A549 (cell line): Measurements from ENCODE around the gene SP1. TPM values are rescaled to one million over a fixed set of nuclear protein-coding genes. Genes with fewer than 3 reads are reported as not detected.

Experiments
- ATAC-seq, 2 experiments: fragments of 200-7000 bp in 1 of 2; fragments of >200 bp in 1 of 2; cut with Nextera tagmentation in 1 of 2; cut with Tn5 transposase in 1 of 2; 3 replicates each; pipeline versions ENCODE4 v1.8.0 to v1.9.1; 2018 to 2020; ENCODE audit warnings: mild to moderate bottlenecking in 1 of 2, moderate library complexity in 1 of 2
- CTCF ChIA-PET: fragments of 300-600 bp; sonication (Branson Sonifier 250); formaldehyde crosslinking; extraction: SDS; loops from one replicate; lab custom pipeline; 2021; ENCODE audit warnings: antibody characterized with exemption, inconsistent platforms; lab: Yijun Ruan, JAX
- POLR2A ChIA-PET: fragments of 350-600 bp; formaldehyde crosslinking; extraction: SDS; loops from one replicate; lab custom pipeline; 2021; ENCODE audit warnings: antibody characterized with exemption, inconsistent platforms; lab: Yijun Ruan, JAX
- DNase-seq, 2 experiments: peaks; one replicate each; pipeline versions ENCODE4 v3.0.0 to v3.0.0-alpha.2; 2011 to 2016; ENCODE audit warnings: low read depth in 1 of 2, low spot score in 1 of 2
- FAIRE-seq: peaks from 2 replicates; lab custom pipeline; 2011; peaks lifted over from hg19 to GRCh38; lab: Jason Lieb, UNC
- H3K27ac ChIP-seq, 2 experiments: fragments of >200 bp; sonication (Bioruptor Twin); formaldehyde crosslinking; 3 replicates each; pipeline ENCODE4 v1.5.1; 2016 to 2017
- H3K4me1 ChIP-seq: fragments of >200 bp; sonication (Bioruptor Twin); formaldehyde crosslinking; 3 replicates; pipeline ENCODE4 v1.6.1; 2016
- H3K4me2 ChIP-seq: fragments of >200 bp; sonication (Bioruptor Twin); formaldehyde crosslinking; 3 replicates; pipeline ENCODE4 v1.6.1; 2016
- H3K4me3 ChIP-seq: fragments of >200 bp; sonication (Bioruptor Twin); formaldehyde crosslinking; 3 replicates; pipeline ENCODE4 v1.5.1; 2016
- H3K9me3 ChIP-seq: fragments of >200 bp; sonication (Bioruptor Twin); formaldehyde crosslinking; 3 replicates; pipeline ENCODE4 v1.6.1; 2016
- BCL3 ChIP-seq: fragments of >200 bp; sonication (Bioruptor Twin); formaldehyde crosslinking; IDR thresholded peaks from 3 replicates; pipeline ENCODE4 v1.6.1; 2016
- ELK1 ChIP-seq: fragments of 150-350 bp; IDR thresholded peaks from 2 replicates; pipeline ENCODE4 v1.6.1; 2014; ENCODE audit warnings: low read depth, mild to moderate bottlenecking, low read length
- FOXS1 ChIP-seq: fragments of 250-450 bp; sonication (Bioruptor Pico); IDR thresholded peaks from 2 replicates; pipeline ENCODE4 v1.5.0; 2020; ENCODE audit warnings: mild to moderate bottlenecking, moderate library complexity
- HDAC2 ChIP-seq: fragments of 200-600 bp; sonication (generic); IDR thresholded peaks from 2 replicates; pipeline ENCODE4 v1.6.1; 2016
- HES2 ChIP-seq: fragments of >200 bp; sonication (Bioruptor Twin); formaldehyde crosslinking; IDR thresholded peaks from 2 replicates; pipeline ENCODE4 v1.6.1; 2016
- HEYL ChIP-seq: fragments of 250-450 bp; sonication (Bioruptor Pico); IDR thresholded peaks from 2 replicates; pipeline ENCODE4 v1.8.0; 2021; ENCODE audit warnings: mild to moderate bottlenecking, moderate library complexity
- HOXB13 ChIP-seq: fragments of 250-450 bp; sonication (Bioruptor Pico); IDR thresholded peaks from 2 replicates; pipeline ENCODE4 v1.5.0; 2020; ENCODE audit warnings: low read depth, mild to moderate bottlenecking, moderate library complexity
- JUNB ChIP-seq: fragments of >200 bp; sonication (Bioruptor Twin); formaldehyde crosslinking; IDR thresholded peaks from 2 replicates; pipeline ENCODE4 v1.6.1; 2016
- KDM1A ChIP-seq: fragments of 200-600 bp; sonication (generic); IDR thresholded peaks from 2 replicates; pipeline ENCODE4 v1.6.1; 2016; ENCODE audit warnings: low read depth, mild to moderate bottlenecking
- MAZ ChIP-seq: fragments of 150-350 bp; IDR thresholded peaks from 2 replicates; pipeline ENCODE4 v1.6.1; 2014; ENCODE audit warnings: antibody characterized with exemption, low read depth, low read length, borderline replicate concordance
- PHF8 ChIP-seq: fragments of 200-600 bp; sonication (generic); IDR thresholded peaks from 2 replicates; pipeline ENCODE4 v1.6.1; 2016; ENCODE audit warnings: low read depth, mild to moderate bottlenecking, antibody characterized with exemption, moderate library complexity, borderline replicate concordance
- RAD21 ChIP-seq, 2 experiments: fragments of >200 bp in 1 of 2; sonication (Bioruptor Twin) in 1 of 2; formaldehyde crosslinking in 1 of 2; IDR thresholded peaks in 1 of 2; conservative IDR thresholded peaks in 1 of 2; 2 replicates in 1 of 2; 3 replicates in 1 of 2; pipeline ENCODE4 v1.6.1; 2012 to 2018; ENCODE audit warnings: inconsistent platforms in 1 of 2
- REST ChIP-seq: fragments of 200-600 bp; sonication (generic); IDR thresholded peaks from 2 replicates; pipeline ENCODE4 v1.6.1; 2016; ENCODE audit warnings: antibody characterized with exemption, mild to moderate bottlenecking, moderate library complexity
- RNF2 ChIP-seq: fragments of 200-600 bp; sonication (generic); IDR thresholded peaks from 2 replicates; pipeline ENCODE4 v1.6.1; 2016; ENCODE audit warnings: low read depth, mild to moderate bottlenecking, antibody characterized with exemption, moderate library complexity, borderline replicate concordance
- SMC3 ChIP-seq: fragments of >200 bp; sonication (Bioruptor Twin); formaldehyde crosslinking; IDR thresholded peaks from 3 replicates; pipeline ENCODE4 v1.6.1; 2018; ENCODE audit warnings: inconsistent platforms
- TFCP2L1 ChIP-seq: fragments of 250-450 bp; sonication (Bioruptor Pico); IDR thresholded peaks from 2 replicates; pipeline ENCODE4 v1.5.0; 2021; ENCODE audit warnings: mild to moderate bottlenecking
- TP53 ChIP-seq: fragments of 250-450 bp; sonication (Bioruptor Pico); IDR thresholded peaks from 2 replicates; pipeline ENCODE4 v1.5.0; 2021; ENCODE audit warnings: mild to moderate bottlenecking, moderate library complexity
- USF2 ChIP-seq: fragments of 450-650 bp; IDR thresholded peaks from 2 replicates; pipeline ENCODE4 v1.6.1; 2014; ENCODE audit warnings: antibody characterized with exemption
- ZSCAN20 ChIP-seq: fragments of 250-450 bp; sonication (Bioruptor Pico); IDR thresholded peaks from 2 replicates; pipeline ENCODE4 v1.8.0; 2022; ENCODE audit warnings: mild to moderate bottlenecking, moderate library complexity
- WGBS: methylation state at CpG from one replicate; pipeline ENCODE4 v1.1.6; 2017; ENCODE audit errors: missing lambda C conversion rate; 5-methylcytosine and 5-hydroxymethylcytosine counted together
- polyA plus RNA-seq, 4 experiments: library from polyadenylated mRNA; depleted of rRNA in 3 of 4; stranded (reverse); fragments of >200 nt; fragmentation: RNase III in 1 of 4; extraction: RNeasy Plus Mini Kit Qiagen cat#74134 plus additional on column Dnase treatment in 1 of 4; gene quantifications; 2 replicates in 3 of 4; 3 replicates in 1 of 4; pipeline ENCODE4 v1.2.3, GENCODE V29; 2011 to 2017

Gene SP1
- polyA plus RNA-seq, 2 of the 4 experiments (the other 2 are of a cell fraction), result 24.2 to 53.2 TPM

GRCh38 chr12:53336181-53336681, 43.7 kb upstream of the SP1 start, which contains the start of gene SP7:
Gene SP7, minus strand, starts transcription at chr12:53336354. Its CDS starts 708 bp downstream, at chr12:53335646.
- Histone ChIP-seq H3K27ac (peak within 1 kb of the TSS in 1 of 2 experiments; percentile 34; a peak in 1 of 6 replicates), H3K4me3 (no peak within 1 kb of the TSS), H3K4me1 (no peaks in the 10 kb centered on the region), H3K4me2 (no peak within 1 kb of the TSS), H3K9me3 (no peaks in the 10 kb centered on the region)
- ATAC-seq (peak; percentile 25 to 49; a peak in 5 of 6 replicates), FAIRE-seq (no peak), DNase-seq (no peak)
- WGBS, result 71% methylated on average over 15 of the region's 15 CpGs
- no peak for TF ChIP-seq ELK1
- no peak for TF ChIP-seq HOXB13 (CRISPR knock-in tag)
- TF ChIP-seq SMC3, result no peak
- TF ChIP-seq REST, result no peak
- TF ChIP-seq KDM1A, result no peak
- no peak for TF ChIP-seq USF2
- TF ChIP-seq TFCP2L1 (CRISPR knock-in tag), result no peak
- TF ChIP-seq HEYL (CRISPR knock-in tag), result no peak
- POLR2A ChIA-PET, result interaction anchor here (0.9 to 1.7 kb wide), 3 partner anchors 11 to 165 kb away, joined by 3 to 4 read pairs (median 4); partner anchors contain the start of genes AAAS and TARBP2
- CTCF ChIA-PET, result interaction anchor here (0.8 to 21.4 kb wide), 6 partner anchors 9 to 84 kb away, joined by 3 to 638 read pairs (median 18); partner anchors contain the start of gene AAAS

- Histone ChIP-seq H3K9me3 (no peaks in the 10 kb centered on the region), H3K4me2 (no peak overlapping the region), H3K27ac (no peak overlapping the region), H3K4me1 (no peaks in the 10 kb centered on the region), H3K4me3 (no peak overlapping the region)
- FAIRE-seq, result no peak
- ATAC-seq, result no peak
- no peak for DNase-seq
- ChIA-PET CTCF (interaction anchor here (1.1 to 2.0 kb wide), 3 partner anchors 9 to 15 kb away, joined by 3 to 7 read pairs (median 3); no protein-coding TSS in a partner anchor), POLR2A (no interaction called here)
- WGBS, result 37% methylated on average over 11 of the region's 11 CpGs
- TF ChIP-seq FOXS1 (CRISPR knock-in tag), result no peak
- TF ChIP-seq TFCP2L1 (CRISPR knock-in tag), result no peak
Observed at GRCh38 chr12:53338017-53338416, 42.0 kb upstream of the SP1 start.

- 61% methylated on average over 3 of the region's 6 CpGs for WGBS
- Histone ChIP-seq H3K4me3 (no peak overlapping the region), H3K27ac (no peak overlapping the region), H3K4me1 (no peaks in the 10 kb centered on the region), H3K9me3 (no peaks in the 10 kb centered on the region), H3K4me2 (no peak overlapping the region)
- POLR2A ChIA-PET, result no interaction called here
- ATAC-seq (no peak), FAIRE-seq (no peak), DNase-seq (no peak)
- CTCF ChIA-PET, result interaction anchor here (0.6 to 2.0 kb wide), 8 partner anchors 10 to 169 kb away, joined by 3 to 7 read pairs (median 3); no protein-coding TSS in a partner anchor
- TF ChIP-seq HDAC2, result no peak
- no peak for TF ChIP-seq TP53
- TF ChIP-seq RNF2, result no peak
- TF ChIP-seq HOXB13 (CRISPR knock-in tag), result no peak
- TF ChIP-seq MAZ, result no peak
- no peak for TF ChIP-seq RAD21 (conservative IDR thresholded peaks at IDR 0.05 in 1 of 2, IDR thresholded peaks at IDR 0.05 in 1 of 2)
- TF ChIP-seq JUNB, result no peak
- TF ChIP-seq HES2, result no peak
- no peak for TF ChIP-seq PHF8
- no peak for TF ChIP-seq BCL3
- no peak for TF ChIP-seq ZSCAN20 (CRISPR knock-in tag)
Observed at GRCh38 chr12:53338916-53339315, 41.1 kb upstream of the SP1 start.
